HepG2 (cell line): ENCODE data around the gene COL4A2. TPM values are rescaled to one million over a fixed set of nuclear protein-coding genes. Genes with fewer than 3 reads are reported as not detected.

Experiments
- ATAC-seq: fragments of 200-7000 bp; cut with Tn5 transposase; 3 replicates; pipeline ENCODE4 v1.9.1; 2020; ENCODE audit warnings: mild to moderate bottlenecking, moderate library complexity
- BruUV-seq: library from RNA; stranded (reverse); fragments of 400-500 nt; replicated peaks from 2 replicates; lab custom pipeline; 2021; lab: Mats Ljungman, UMichigan
- CTCF ChIA-PET: fragments of 300-600 bp; formaldehyde crosslinking; extraction: SDS; loops from one replicate; lab custom pipeline; 2021; ENCODE audit warnings: low total read pairs, inconsistent platforms, low intra/inter-chr PET ratio; lab: Yijun Ruan, JAX
- POLR2A ChIA-PET: fragments of 350-600 bp; sonication (Branson Sonifier 250); formaldehyde crosslinking; loops from one replicate; lab custom pipeline; 2020; ENCODE audit warnings: antibody characterized with exemption, inconsistent platforms; lab: Yijun Ruan, JAX
- DNase-seq: peaks from one replicate; pipeline ENCODE4 v3.0.0-alpha.2; 2015; ENCODE audit warnings: low spot score
- FAIRE-seq: peaks from 3 replicates; lab custom pipeline; 2011; peaks lifted over from hg19 to GRCh38; lab: Jason Lieb, UNC
- H2AFZ ChIP-seq: one replicate; pipeline ENCODE4 v1.6.1; 2011; ENCODE audit warnings: low read length, inconsistent platforms
- H3K27ac ChIP-seq: fragments of 300-600 bp; 3 replicates; pipeline ENCODE4 v1.8.0; 2011; ENCODE audit warnings: mixed run types, mild to moderate bottlenecking, mixed read lengths, low read length, inconsistent platforms; ENCODE audit not compliant: insufficient read depth; ENCODE audit errors: extremely low read length
- H3K27me3 ChIP-seq, 2 experiments: fragments of 200-600 bp in 1 of 2; 2 replicates in 1 of 2; 3 replicates in 1 of 2; pipeline versions ENCODE4 v1.6.0 to v1.8.0; 2011; ENCODE audit warnings: low read length in 2 of 2, mild to moderate bottlenecking in 2 of 2, moderate library complexity in 2 of 2, inconsistent platforms in 1 of 2; ENCODE audit not compliant: insufficient read depth in 2 of 2, control insufficient read depth in 1 of 2
- H3K36me3 ChIP-seq, 2 experiments: fragments of 200-600 bp in 1 of 2; replicated peaks in 1 of 2; 2 replicates in 1 of 2; 3 replicates in 1 of 2; pipeline versions ENCODE4 v1.5.1 to v1.8.0; 2011; ENCODE audit warnings: low read length in 2 of 2, inconsistent platforms in 1 of 2; ENCODE audit not compliant: insufficient read depth in 2 of 2, control insufficient read depth in 1 of 2
- H3K4me1 ChIP-seq: 2 replicates; pipeline ENCODE4 v1.5.1; 2012; ENCODE audit warnings: low read length, inconsistent platforms; ENCODE audit not compliant: insufficient read depth
- H3K4me2 ChIP-seq: 2 replicates; pipeline ENCODE4 v1.6.0; 2011; ENCODE audit warnings: low read depth, low read length, inconsistent platforms
- H3K4me3 ChIP-seq, 3 experiments: fragments of 200-600 bp in 1 of 3; sonication (generic), shearing (Covaris generic) in 1 of 3; replicated peaks in 1 of 3; 2 replicates each; pipeline ENCODE4 v1.5.1; 2011 to 2016; ENCODE audit warnings: low read length in 3 of 3, inconsistent platforms in 2 of 3, low read depth in 2 of 3, mild to moderate bottlenecking in 2 of 3, control low read depth in 1 of 3, mixed read lengths in 1 of 3; ENCODE audit not compliant: insufficient read depth in 1 of 3
- H3K79me2 ChIP-seq: one replicate; pipeline ENCODE4 v1.6.1; 2011; ENCODE audit warnings: low read length, inconsistent platforms; ENCODE audit not compliant: insufficient read depth
- H3K9ac ChIP-seq: 2 replicates; pipeline ENCODE4 v1.6.0; 2011; ENCODE audit warnings: mild to moderate bottlenecking, low read depth, low read length, inconsistent platforms; ENCODE audit not compliant: insufficient read depth
- H3K9me3 ChIP-seq: 2 replicates; pipeline ENCODE4 v1.5.1; 2012; ENCODE audit warnings: mild to moderate bottlenecking, low read length
- H4K20me1 ChIP-seq: 2 replicates; pipeline ENCODE4 v1.6.0; 2011; ENCODE audit warnings: inconsistent platforms, mild to moderate bottlenecking, low read length, moderate library complexity; ENCODE audit not compliant: insufficient read depth
- CERS6 ChIP-seq: sonication (generic); formaldehyde crosslinking; IDR thresholded peaks from 2 replicates; pipeline ENCODE4 v1.5.0; 2020; ENCODE audit warnings: missing genetic modification reagents
- EP300 ChIP-seq, 3 experiments: sonication (generic) in 1 of 3; formaldehyde crosslinking in 1 of 3; IDR thresholded peaks; 2 replicates each; pipeline versions ENCODE4 v1.5.1 to v1.6.1; 2011 to 2020; ENCODE audit warnings: low read depth in 2 of 3, low read length in 2 of 3, borderline replicate concordance in 1 of 3, improper control_type of control experiment in 1 of 3, mild to moderate bottlenecking in 1 of 3, missing genetic modification reagents in 1 of 3, moderate library complexity in 1 of 3
- GABPA ChIP-seq, 2 experiments: IDR thresholded peaks; 2 replicates each; pipeline ENCODE4 v1.6.1; 2011 to 2016; ENCODE audit warnings: low read depth in 2 of 2, low read length in 1 of 2, missing biosample characterization in 1 of 2, missing genetic modification characterization in 1 of 2
- MXI1 ChIP-seq: IDR thresholded peaks from 3 replicates; pipeline ENCODE4 v1.6.1; 2012; ENCODE audit warnings: low read depth, low read length, inconsistent platforms, borderline replicate concordance
- SALL2 ChIP-seq: sonication (generic); formaldehyde crosslinking; IDR thresholded peaks from 2 replicates; pipeline ENCODE4 v1.8.1; 2023; ENCODE audit warnings: mild to moderate bottlenecking, missing genetic modification reagents, inconsistent platforms
- SKI ChIP-seq: fragments of 450-650 bp; IDR thresholded peaks from one replicate; pipeline ENCODE4 v1.6.1; 2018; ENCODE audit warnings: mild to moderate bottlenecking; ENCODE audit not compliant: partially characterized antibody
- SMAD3 ChIP-seq: sonication (generic); formaldehyde crosslinking; IDR thresholded peaks from 2 replicates; pipeline ENCODE4 v1.4.0; 2020; ENCODE audit warnings: missing genetic modification reagents
- SMARCE1 ChIP-seq: fragments of 450-650 bp; IDR thresholded peaks from 2 replicates; pipeline ENCODE4 v1.6.1; 2017; ENCODE audit warnings: borderline replicate concordance
- TGIF2 ChIP-seq: IDR thresholded peaks from 2 replicates; pipeline ENCODE4 v1.6.1; 2016; ENCODE audit warnings: control low read depth, missing compliant biosample characterization
- ZNF432 ChIP-seq: sonication (generic); formaldehyde crosslinking; IDR thresholded peaks from 2 replicates; pipeline ENCODE4 v1.5.0; 2020; ENCODE audit warnings: missing genetic modification reagents, mild to moderate bottlenecking, borderline replicate concordance
- ZNF451 ChIP-seq: sonication (generic); formaldehyde crosslinking; IDR thresholded peaks from 2 replicates; pipeline ENCODE4 v1.5.0; 2020; ENCODE audit warnings: mild to moderate bottlenecking, missing genetic modification reagents
- ZNF512B ChIP-seq: sonication (generic); formaldehyde crosslinking; IDR thresholded peaks from 2 replicates; pipeline ENCODE4 v1.5.1; 2020; ENCODE audit warnings: missing genetic modification reagents, mild to moderate bottlenecking, borderline replicate concordance
- ZNF569 ChIP-seq: sonication (generic); formaldehyde crosslinking; IDR thresholded peaks from 2 replicates; pipeline ENCODE4 v1.5.0; 2020; ENCODE audit warnings: mild to moderate bottlenecking, missing genetic modification reagents, moderate library complexity, borderline replicate concordance
- ZNF607 ChIP-seq: sonication (generic); formaldehyde crosslinking; IDR thresholded peaks from 2 replicates; pipeline ENCODE4 v1.5.1; 2020; ENCODE audit warnings: missing genetic modification reagents, mild to moderate bottlenecking, borderline replicate concordance
- ZNF614 ChIP-seq: IDR thresholded peaks from 2 replicates; pipeline ENCODE4 v1.6.1; 2018; ENCODE audit warnings: missing biosample characterization, missing genetic modification reagents, inconsistent platforms, borderline replicate concordance
- ZNF616 ChIP-seq: sonication (generic); formaldehyde crosslinking; IDR thresholded peaks from 2 replicates; pipeline ENCODE4 v1.5.0; 2020; ENCODE audit warnings: low read depth, mild to moderate bottlenecking, missing genetic modification reagents
- ZNF782 ChIP-seq: sonication (generic); formaldehyde crosslinking; IDR thresholded peaks from 2 replicates; pipeline ENCODE4 v1.4.0; 2020; ENCODE audit warnings: missing genetic modification reagents, mild to moderate bottlenecking, borderline replicate concordance
- WGBS: methylation state at CpG from one replicate; pipeline ENCODE4 v1.1.6; 2017; ENCODE audit warnings: low lambda C conversion rate; 5-methylcytosine and 5-hydroxymethylcytosine counted together
- in situ Hi-C: cut with HindIII; loops from 2 replicates; pipeline ENCODE4 v1.10.0; 2017; ENCODE audit warnings: low pct_unique_long_range_greater_than_20kb; ENCODE audit not compliant: extremely low pct_ligation_motif_present
- intact Hi-C: fragments of 100-400 bp; cut with micrococcal nuclease; formaldehyde crosslinking; loops from one replicate; pipeline ENCODE4 v1.10.0; 2022; ENCODE audit not compliant: unreplicated experiment
- polyA plus RNA-seq, 8 experiments: library from polyadenylated mRNA; depleted of rRNA in 3 of 8; stranded (reverse) in 7 of 8; unstranded in 1 of 8; fragments of >200 nt; fragmentation: Illumina TruSeq in 4 of 8; extraction: Trizol in 4 of 8; gene quantifications; 2 replicates each; pipeline versions ENCODE4 v1.2.1 to v1.2.3, GENCODE V29; 2011 to 2016; ENCODE audit warnings: low read depth in 4 of 8, missing spikeins in 1 of 8, mixed read lengths in 1 of 8; ENCODE audit not compliant: insufficient read depth in 1 of 8
- total RNA-seq, 5 experiments: library from RNA; depleted of rRNA; stranded (reverse); fragments of >200 nt; fragmentation: Illumina TruSeq; extraction: Trizol; gene quantifications; 2 replicates each; pipeline ENCODE4 v1.2.3, GENCODE V29; 2016; ENCODE audit warnings: low read depth in 1 of 5

The COL4A2 gene
- total and polyA plus RNA-seq, 2 of the 13 experiments (the other 11 are each of a cell fraction or from before 2014, with no cell fraction given): 0.22 to 1.9 TPM

GRCh38 chr13:110276553-110276950, 30.5 kb upstream of the COL4A2 start (continued):
- TF ChIP-seq GABPA (IDR thresholded peaks at IDR 0.05; ENCODE audit: low read depth, low read length) (no peak), GABPA (CRISPR knock-in tag; IDR thresholded peaks at IDR 0.05; ENCODE audit: low read depth) (no peak), SALL2 (no peak), ZNF782 (no peak), SKI (no peak), MXI1 (no peak)

GRCh38 chr13:110277357-110277975, 29.6 kb upstream of the COL4A2 start:
- intact Hi-C loops: no loop called here

More at GRCh38 chr13:110277357-110277975, 29.6 kb upstream of the COL4A2 start:
- TF ChIP-seq TGIF2 (CRISPR knock-in tag) (no peak), ZNF432 (no peak), ZNF614 (CRISPR knock-in tag) (no peak), ZNF616 (CRISPR knock-in tag) (no peak), CERS6 (CRISPR knock-in tag) (no peak), ZNF512B (CRISPR knock-in tag) (no peak), ZNF451 (CRISPR knock-in tag) (no peak), SMAD3 (no peak), SMARCE1 (no peak), ZNF607 (CRISPR knock-in tag) (no peak), EP300 (IDR thresholded peaks at IDR 0.05; ENCODE audit: low read depth in 2 of 2, low read length in 2 of 2) (no peak), EP300 (CRISPR knock-in tag; IDR thresholded peaks at IDR 0.05; ENCODE audit: borderline replicate concordance) (no peak), ZNF569 (CRISPR knock-in tag) (no peak)
- no peaks in the 10 kb centered on the region for H3K4me1 ChIP-seq
- ChIA-PET CTCF (no interaction called here), POLR2A (no interaction called here)
- WGBS: 2% methylated on average over 5 of the region's 5 CpGs
- ATAC-seq: no peak
- H2AFZ ChIP-seq: no peak overlapping the region
- in situ Hi-C loops: no loop called here
- H3K4me2 ChIP-seq: no peak overlapping the region
- H3K4me3 ChIP-seq: no peak overlapping the region
- H3K9me3 ChIP-seq: no peaks in the 10 kb centered on the region
- H3K79me2 ChIP-seq: no peaks in the 10 kb centered on the region
- H3K36me3 ChIP-seq: no peaks in the 10 kb centered on the region
- BruUV-seq: no TSS peak
- FAIRE-seq: no peak
- no peak overlapping the region for H3K27ac ChIP-seq
- no peak overlapping the region for H3K9ac ChIP-seq
- DNase-seq: no peak
- no peaks in the 10 kb centered on the region for H4K20me1 ChIP-seq
- peaks cover 2 to 13% of the 10 kb centered on the region in 2 experiments; a peak in 4 of 5 replicates for H3K27me3 ChIP-seq
